Superior temporal gyrus (tissue), 1 donor: ENCODE results near the gene EML4.
"Not testable (repeated sequence)": the region's sequence is repeated elsewhere in the genome, so short reads cannot be mapped to it uniquely, and the experiment has no call there.

ENCODE experiments used
- DNase-seq: peaks from one replicate; pipeline ENCODE4 v3.0.0-alpha.2; 2016; ENCODE audit errors: extremely low spot score

Gene EML4

DNA sequence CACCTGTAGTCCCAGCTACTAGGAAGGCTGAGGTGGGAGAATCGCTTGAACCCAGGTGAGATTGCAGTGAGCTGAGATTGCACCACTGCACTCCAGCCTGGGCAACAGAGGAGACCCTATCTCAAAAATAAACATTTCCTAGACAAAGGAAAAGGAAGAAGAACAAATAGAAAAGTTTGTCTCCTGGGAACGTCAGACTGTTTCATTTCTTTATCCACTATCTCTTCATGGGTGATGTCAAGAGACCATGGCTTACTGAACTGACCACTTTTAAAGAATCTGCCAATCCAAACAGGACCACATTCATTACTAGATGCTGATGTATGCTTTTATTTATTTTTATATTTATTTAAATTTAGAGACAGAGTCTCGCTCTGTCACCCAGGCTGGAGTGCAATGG, 165.1 kb downstream of the EML4 start:
- no peak for DNase-seq

DNA sequence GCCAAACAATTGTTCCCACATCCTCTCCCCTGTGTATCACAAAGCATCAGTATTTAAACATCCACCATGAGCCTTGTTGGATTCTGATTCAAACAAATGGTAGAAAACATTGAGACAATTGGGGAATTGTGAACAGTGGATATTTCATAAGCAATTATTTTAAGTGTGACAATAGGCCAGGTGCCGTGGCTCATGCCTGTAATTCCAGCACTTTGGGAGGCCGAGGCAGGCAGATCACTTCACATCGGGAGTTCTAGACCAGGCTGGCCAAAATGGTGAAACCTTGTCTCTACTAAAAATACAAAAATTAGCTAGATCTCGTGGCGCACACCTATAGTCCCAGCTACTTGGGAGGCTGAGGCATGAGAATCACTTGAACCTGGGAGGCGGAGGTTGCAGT, 165.7 kb downstream of the EML4 start:
- DNase-seq = not testable (repeated sequence)

DNA sequence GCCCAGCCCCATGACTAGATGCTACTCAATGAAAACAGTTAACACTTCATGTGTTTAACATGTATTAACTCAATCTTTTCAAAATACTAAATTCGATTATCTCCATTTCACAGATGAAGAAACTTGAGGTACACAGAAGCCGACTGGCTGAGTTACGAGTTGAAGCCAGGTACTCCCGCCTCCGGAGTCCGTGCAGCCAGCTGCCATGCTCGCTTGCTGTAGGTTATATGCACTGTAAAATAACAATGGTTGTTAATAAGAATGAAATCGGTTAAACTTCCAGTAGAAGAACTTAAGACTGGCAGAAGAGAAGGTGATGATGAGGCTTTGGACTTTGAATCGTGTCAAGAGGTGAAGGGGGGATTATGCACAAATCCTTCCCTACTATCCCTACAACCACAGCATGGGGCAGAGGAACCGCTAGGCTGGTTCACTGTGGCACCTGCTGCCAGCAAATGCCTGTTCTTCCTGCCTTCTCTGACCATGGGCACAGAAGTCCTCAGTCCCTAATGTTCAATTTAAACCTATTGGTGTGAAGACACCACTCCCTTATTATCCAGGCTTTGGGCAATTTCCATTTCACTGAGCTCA, 166.5 kb downstream of the EML4 start:
- no peak for DNase-seq

DNA sequence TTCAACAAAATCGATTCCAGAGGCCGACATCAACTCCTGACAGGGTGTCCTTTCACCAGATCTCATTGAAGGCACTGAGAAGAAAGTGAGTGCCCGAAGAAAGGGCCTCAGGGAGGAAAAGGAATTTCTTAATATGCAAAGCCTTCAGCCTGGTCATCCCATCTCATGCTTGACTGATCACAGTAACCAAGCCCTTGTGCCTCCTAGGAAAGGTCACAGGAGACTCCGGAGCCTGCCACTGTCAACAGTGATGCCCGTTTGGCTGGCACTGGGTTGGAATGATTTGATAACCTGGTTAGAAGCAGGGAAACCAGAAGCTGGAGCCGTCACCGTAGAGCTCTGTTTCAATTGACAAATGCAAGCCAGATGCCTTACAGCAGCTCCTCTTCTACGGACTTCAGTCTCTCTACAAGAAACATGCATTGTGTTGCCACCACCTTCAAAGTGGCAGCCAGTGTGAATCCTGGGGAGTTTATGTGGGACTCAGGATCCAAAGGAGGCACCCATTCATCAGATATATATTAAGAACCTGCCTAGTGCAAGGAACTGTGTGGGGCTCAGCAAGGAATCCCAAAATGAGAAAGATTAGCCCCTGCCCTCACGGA, 167.3 kb downstream of the EML4 start:
- DNase-seq = no peak

DNA sequence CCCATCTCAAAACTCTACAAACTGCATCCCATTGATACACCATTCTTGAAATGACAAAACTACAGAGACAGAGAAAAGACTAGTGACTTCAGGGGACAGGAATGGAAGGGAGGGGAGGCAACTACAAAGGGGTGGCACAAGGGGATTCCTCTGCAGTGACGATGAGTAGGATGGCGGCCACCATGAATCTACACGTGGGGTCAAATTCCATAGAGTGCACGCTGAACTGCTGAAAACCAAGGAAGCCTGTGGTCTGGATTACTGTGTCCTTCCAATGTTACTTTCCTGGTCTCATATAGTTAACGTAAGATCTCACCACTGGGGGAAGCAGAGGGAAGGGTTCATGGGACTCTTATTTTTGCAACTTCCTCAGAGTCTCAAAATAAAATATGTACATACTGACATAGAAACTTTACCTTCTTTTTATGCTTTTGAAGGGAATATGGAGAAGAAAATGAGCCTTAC, 168.2 kb downstream of the EML4 start:
- no peak for DNase-seq

DNA sequence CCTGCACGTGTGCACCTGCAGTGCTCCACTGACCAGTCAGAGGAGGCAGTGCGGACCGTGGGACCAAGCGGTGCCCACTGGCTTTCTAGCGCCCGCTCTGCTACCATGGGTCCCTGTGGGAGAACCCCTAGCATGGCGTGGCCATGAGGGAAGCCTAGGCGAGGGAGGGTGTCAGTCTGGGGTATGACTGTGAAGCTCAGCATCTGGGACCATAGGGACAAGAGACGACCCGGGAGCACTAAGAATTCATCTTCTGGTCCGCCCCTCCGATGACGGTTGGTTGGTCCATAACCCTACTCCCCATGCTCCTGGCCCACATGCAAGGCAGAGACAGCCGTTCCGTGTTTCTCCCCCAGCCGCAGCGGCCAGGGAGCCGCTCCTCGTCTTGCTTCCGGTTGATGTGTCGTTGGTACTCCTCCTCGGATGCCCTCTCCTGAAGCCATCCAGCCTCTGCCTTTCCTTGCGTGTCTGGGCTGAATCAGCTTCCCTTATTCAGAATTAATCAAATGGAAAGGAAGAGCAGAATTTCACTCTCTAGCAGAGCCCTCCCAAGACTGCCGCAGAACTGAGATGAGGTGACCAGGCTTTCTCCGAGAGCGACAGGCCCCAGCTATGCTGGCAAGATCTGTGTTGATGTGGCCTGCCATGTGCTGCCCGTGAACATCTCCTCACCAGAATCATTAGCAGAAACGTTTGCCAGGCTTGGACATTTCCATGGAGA, 168.9 kb downstream of the EML4 start:
- DNase-seq = no peak

DNA sequence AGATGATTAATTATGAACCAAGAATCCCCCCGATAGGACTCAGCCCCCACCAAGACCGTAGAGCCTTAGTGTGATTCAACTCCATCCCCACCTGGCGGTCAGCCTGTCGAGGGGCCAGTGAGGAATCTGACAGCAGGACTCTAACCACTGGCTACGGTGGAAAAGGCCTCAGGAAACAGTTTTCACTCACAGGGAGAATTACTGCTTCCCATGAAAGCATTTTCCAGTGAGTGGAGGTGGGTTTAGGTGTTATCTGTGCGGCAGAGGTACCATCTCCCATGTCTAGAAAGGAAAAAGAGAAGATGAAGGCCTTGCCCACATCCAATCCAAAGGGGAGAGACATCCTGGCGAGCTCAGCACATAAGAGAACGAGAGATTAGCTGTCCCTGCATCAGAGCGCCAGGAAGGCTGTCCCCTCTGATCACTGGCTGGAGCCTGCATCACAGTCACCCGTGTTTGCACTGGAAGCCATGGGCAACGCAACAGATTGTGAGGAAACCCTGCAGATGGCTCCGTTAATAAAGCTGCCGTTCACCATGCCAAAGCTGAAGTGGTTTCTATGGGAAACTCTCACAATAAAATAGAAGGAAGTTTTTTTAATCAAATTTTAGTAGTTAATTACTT, 169.5 kb downstream of the EML4 start:
- DNase-seq = no peak

DNA sequence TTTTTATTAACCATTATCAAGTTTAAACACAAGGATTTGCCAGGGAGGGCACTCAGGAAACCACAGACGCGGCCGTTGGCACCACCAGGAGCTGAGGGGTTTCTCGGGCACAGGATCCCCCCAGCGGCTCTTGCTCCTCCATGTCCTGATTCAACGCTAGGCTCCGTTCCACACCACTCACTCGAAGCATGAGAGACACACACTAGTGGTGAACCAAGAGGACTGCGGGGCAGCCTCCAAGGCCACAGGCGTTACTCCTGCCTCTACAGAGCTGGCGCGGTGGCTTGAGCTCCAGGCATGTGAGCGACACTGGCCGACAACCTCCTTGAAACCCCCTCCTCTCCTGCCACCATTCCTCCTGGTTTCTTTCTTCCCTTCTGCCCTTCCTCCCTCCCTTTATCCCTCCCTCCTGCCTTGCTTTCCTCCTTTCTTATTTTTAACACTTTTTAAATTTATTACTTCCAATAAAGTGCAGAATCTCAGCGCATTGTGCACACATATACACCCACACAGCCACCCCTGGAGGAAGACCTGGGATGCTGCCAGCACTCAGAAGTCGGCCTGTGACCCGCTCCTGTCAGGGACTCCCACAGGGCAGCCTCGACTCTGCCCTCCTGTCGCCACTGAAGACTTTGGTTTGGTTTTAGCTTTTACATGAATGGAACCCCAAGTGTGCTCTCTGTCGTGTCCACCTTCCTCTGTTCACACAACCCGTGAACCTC, 170.2 kb downstream of the EML4 start:
- DNase-seq = no peak

DNA sequence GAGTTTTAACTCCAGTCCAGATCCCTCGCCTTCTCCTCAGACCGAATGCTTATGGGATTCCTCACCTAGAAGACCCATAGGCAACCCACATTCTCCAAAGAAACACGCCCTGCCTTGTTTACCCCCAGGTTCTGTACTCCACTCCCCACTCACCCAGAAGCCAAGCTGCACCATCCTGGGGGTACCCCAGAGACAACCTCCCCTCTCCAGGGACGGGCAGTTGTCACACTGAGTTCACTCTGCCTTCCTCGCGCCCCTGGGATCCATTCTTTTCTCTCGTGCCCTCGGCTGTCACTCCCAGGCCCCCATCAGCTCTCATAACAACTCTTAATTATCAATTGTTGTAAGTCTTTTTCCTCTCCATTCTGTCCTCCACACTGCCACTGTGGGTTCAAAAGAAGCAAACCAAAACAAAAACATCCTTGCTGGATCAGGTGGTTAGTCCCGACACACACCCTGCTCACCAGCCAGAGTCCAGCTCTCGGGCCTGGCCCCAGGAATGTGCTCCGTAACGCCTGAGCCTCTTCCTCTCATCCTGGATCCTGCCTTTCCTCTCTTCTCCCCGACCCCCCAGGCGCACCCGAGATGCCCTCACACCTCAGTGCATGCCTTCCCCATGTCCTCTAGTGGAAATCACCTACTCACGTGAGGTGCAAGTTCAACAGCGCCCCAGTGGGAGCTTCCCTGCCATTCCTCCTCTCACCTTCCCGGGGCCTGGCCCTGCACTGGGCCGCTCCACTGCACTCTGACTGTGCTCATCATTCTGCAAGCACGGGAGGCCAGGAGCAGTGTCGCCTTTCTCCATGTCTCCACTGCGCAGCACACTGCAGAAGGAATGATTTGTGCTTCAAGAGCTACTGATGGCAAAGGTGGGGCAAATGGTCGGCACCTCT, 171.1 kb downstream of the EML4 start:
- no peak for DNase-seq

DNA sequence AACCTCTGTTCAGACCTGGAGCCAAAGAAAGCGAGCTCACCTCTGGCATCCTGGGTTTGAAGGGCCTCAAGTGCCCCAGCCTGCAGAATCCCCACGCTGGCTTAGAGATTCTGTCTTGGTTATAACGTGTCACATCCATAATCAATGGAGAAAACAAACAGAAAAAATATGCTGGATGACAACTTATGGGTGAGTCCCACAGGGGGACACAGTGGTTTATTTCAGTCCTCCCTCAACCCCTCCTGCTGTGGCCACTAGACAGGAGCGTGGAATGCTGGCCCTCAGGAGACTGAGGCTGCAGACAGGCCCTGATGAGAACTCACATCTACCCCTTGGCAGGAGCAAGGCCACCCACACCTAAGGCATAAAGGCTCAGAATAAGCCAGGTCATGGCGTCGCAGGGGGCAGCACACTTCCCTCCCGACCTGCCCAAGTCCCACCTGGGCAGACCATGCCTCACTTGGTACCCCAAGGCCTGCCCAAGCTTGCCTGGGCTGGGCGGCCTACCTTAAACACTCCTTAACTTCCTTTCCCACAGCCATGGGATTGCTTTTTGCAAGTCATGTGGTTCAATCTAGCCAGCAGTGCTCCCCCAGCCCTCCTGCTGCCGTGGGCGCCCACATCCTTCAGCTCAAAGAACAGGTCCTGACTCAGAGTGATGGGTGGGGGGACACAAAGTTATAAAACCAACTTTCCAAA, 171.9 kb downstream of the EML4 start:
- DNase-seq = no peak

DNA sequence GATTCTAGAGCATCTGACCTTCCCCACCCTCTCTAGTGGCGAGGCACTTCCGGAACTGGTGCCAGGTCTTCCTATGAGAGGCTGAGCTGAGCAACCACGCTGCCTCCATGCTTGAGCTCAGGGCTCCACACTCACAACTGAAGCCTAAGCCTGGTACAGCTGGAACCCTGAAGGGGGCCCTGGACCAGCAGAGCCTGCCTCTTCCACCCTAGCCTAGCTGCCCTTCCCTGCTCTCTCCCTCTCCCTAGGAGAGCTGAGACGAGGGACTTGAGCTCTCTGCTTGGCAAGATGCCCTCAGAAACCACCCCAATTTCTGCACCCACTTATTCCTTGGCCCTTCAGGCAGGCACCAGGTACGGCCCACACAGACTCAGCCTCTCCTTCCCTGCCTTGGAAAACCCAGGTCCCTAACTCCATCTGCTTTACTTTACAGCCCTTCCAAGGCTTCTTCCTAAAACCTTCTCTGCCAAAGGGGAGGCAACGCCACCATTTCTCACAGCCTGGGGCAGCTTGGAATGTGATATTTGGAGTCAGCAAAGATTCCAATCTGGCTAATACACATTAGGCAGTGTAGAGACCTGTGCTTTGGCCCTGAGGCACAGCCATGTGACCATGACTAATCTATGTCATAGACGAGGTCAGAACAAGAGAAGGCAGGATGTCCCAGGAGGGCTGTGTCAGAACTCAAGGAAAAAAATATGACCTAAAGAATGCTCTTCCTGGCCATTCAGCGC, 173.1 kb downstream of the EML4 start:
- DNase-seq = no peak

DNA sequence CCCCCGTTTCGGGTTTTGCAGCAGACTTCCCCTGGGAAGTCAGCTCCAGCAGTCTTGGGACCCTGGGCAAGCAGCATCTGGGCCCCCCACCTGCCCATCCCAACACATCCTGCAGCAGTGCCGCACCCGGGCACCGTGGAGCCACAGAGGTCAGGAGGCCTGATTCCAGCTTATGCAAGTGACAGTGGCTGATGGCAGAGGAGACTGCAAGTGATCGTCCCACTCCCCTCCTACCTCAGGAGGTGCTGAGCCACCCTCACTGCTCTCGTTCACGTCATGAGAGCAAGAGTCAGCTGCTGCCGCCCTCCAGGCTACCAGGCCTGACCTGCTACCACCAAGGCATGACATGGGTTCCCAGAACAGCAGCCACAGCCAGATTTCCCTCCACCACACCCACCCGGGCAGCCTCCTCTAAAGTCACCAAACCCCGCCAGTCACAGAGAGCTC, 173.7 kb downstream of the EML4 start:
- no peak for DNase-seq

DNA sequence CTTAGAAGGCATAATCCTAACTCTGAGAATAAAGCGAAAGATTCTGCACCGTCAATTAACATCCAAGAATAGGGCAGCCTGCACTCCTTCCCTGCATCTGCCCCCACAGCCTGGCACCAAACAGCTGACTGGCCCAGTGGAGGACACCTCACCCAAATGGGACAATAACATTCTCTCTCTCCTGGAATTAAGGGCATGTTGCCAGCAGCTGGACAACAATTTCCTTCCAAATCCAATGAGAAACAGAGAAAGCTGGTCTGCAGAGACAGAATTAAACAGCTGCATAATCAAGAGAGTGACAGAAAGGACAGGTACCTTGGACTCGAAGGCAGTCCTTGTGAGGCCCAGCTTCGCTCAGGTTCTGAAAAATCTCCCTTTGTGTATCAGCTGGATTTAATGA, 176.8 kb downstream of the EML4 start:
- no peak for DNase-seq

DNA sequence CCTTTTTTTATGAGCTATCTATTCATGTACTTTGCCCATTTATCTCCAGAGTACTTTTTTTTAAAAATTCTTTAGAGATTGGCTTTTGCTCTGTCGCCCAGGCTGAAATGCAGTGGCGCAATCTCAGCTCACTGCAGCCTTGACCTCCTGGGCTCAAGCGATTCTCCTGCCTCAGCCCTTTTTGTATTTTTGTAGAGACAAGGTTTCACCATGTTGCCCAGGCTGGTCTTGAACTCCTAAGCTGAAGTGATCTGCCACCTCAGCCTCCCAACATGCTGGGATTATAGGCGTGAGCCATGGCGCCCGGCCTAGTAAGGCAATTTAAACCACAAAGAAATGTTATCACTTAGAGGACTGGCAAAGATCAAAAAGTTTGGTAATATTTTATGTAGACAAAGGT, 177.7 kb downstream of the EML4 start:
- not testable (repeated sequence) for DNase-seq

DNA sequence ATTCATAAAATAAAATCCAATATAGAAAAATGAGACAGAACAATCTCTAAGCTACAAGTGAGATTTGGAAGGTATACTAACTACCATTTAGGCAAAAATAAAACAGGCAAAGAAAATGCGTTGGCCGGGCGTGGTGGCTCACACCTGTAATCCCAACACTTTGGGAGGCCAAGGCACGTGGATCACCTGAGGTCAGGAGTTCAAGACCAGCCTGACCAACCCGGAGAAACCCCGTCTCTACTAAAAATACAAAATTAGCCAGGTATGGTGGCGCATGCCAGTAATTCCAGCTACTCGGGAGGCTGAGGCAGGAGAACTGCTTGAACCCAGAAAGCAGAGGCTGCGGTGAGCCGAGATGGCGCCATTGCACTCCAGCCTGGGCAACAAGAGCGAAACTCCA, 178.4 kb downstream of the EML4 start:
- not testable (repeated sequence) for DNase-seq

DNA sequence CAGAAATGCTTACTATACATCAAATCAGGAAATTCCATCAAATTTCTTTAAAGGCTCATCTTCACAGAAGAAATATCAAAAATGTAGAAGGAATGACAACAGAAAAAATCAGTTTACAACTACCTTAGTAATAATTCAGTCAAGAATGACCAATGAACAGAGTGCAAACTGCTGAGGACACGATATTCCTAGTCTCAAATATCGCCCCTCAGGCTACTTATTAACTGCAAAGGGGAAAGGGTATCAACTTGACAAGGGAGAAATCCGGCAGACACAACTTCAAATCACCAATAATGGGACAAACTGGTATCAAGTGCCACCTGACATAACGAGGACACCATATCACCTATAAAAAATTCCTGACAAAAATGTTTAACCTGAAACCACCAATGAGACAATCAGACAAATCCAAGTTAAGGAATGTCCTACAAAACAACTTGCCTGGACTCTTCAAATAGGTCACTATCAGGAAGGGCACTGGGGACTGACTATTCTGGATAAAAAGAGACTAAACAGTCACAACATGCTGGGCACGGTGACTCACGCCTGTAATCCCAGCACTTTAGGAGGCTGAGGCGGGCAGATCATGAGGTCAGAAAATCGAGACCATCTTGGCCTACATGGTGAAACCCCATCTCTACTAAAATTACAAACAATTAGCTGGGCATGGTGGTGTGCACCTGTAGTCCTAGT, 179.1 kb downstream of the EML4 start:
- DNase-seq = no peak

DNA sequence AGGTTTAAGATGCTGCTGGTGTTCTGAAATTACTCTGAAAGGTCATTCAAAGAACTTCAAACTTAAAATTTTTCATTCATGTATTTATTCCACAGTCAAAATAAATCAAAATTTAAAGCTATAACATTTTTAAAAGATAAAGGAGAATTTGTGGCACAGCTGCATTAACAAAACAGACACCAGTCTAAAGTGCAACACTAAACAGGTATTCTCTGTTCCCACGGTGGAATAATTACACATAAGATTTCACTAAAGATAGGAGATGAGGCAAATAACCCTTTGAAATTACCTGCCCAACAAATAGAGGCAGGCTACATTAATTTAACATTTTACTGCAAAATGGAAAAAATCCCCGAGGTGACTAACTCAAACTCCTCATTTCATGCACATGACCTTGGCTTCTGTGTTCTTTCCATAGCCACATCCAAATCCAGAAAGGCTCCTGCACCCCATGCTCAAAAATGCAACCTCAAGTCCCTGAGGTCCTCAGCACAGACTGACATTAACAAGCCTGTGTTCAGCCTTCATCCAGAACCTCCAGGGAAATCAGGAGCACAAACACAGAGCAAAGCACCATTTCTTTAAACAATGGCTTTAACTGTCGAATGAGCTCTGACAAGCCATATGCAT, 181.4 kb downstream of the EML4 start:
- no peak for DNase-seq

DNA sequence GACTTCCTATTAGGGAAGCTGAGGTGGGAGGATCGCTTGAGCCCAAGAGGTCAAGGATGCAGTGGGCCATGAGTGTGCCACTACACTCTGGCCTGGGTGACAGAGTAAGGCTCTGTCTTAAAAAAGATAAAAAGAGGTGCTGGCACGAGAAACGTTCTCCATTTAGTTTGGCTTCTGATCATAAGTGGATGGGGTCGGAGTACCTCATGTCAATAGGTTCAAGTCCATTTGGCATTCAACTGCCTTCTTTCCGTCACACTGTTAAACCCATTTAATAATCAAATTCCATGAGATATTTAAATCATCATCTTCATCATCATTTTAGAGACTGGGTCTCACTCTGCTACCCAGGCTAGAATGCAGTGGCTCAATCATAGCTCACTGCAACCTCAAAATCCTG, 182.7 kb downstream of the EML4 start:
- no peak for DNase-seq
